HG02852 (cell line): ENCODE results near the gene TNNI2.
"Not testable (repeated sequence)": the region's sequence is repeated elsewhere in the genome, so short reads cannot be mapped to it uniquely, and the experiment has no call there.

Source experiments
- ATAC-seq: cut with Tn5 transposase; IDR thresholded peaks from one replicate; pipeline ENCODE4 v1.9.1; 2021; ENCODE audit warnings: mild to moderate bottlenecking, moderate library complexity; ENCODE audit not compliant: unreplicated experiment

TNNI2 gene

DNA sequence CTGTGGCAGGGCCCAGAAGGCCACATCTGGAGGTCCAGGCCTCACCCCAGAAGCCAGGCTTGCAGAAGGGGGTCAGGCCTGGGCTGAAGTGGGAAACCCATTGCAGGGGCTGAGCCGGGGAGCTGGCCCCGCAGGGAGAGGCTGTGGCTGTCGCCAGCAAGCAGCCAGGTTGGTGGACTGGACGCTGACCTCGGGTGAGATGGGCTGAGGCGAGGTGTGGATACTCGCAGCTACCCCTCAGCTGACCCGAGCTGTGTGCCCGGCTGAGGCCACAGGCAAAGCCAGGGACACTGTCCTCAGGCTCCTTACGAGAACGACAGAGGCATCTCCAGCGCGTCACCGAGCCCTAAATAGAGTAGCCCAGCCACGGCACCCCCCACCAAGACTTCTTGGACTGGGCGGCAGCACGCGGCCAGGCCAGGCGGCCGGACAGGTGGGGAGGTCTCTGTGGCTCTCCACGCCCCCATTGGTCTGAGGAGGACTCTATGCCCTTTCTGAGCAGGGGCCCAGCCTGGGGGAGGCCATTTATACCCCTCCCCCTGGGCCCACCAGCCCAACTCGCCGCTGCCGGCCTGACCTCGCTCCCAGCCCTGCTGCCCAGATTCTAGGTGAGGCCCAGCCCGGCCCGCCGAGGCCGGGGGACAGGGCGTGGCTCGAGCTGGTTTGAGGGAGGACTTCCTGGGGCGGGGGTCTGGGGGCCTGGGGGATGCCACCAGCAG is at the start of gene TNNI2:
TNNI2 (plus strand) TSS at position 556 of the 719 bp plus-strand sequence. CDS start 716 bp downstream, outside the sequence.
- no peak for ATAC-seq

DNA sequence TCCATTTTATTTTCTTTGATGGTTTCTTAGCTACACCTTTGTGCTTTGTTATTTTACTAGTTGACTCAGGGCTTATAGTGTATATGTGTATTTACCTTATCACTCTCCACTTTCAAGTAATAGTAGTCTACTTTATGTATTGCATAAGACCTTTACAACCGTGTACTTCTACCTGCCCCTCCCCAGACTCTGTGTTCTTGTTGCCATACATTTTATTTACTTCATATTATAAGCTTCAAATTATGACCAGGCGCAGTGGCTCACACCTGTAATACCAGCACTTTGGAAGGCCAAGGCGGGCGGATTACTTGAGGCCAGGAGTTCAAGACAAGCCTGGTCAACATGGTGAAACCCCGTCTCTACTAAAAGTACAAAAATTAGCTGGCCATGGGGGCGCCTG is 46.9 kb upstream of the TNNI2 start:
- ATAC-seq = no peak

DNA sequence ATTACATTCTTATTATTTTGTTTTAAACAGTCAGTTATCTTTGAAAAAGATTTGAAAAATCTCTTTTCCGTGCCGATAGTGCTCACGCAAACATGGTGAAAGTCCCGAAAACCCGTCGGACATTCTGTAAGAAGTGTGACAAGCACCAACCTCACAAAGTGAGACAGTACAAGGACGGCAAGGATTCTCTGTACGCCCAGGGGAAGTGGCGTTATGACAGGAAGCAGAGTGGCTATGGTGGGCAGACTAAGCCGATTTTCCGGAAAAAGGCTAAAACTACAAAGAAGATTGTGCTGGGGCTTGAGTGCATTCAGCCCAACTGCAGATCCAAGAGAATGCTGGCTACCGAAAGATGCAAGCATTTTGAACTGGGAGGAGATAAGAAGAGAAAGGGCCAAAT is 46.3 kb upstream of the TNNI2 start:
- no peak for ATAC-seq

DNA sequence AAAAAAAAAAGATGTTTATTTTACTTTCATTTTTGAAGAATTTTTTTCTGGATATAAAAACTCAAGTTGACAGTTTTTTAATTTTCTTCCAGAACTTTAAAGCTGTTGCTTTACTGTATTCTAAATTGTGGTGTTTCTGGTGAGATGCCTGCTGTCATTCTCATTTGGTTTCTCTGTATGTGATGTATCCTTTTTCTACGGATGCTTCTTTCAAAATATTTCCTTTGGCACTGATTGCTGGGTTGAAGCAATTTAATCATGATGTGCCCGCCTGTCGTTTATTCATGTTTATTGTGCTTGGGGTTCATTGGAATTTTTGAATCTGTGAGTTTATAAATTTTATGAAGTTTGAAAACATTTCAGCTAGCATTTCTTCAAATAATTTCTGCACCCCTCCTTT is 45.7 kb upstream of the TNNI2 start:
- no peak for ATAC-seq

DNA sequence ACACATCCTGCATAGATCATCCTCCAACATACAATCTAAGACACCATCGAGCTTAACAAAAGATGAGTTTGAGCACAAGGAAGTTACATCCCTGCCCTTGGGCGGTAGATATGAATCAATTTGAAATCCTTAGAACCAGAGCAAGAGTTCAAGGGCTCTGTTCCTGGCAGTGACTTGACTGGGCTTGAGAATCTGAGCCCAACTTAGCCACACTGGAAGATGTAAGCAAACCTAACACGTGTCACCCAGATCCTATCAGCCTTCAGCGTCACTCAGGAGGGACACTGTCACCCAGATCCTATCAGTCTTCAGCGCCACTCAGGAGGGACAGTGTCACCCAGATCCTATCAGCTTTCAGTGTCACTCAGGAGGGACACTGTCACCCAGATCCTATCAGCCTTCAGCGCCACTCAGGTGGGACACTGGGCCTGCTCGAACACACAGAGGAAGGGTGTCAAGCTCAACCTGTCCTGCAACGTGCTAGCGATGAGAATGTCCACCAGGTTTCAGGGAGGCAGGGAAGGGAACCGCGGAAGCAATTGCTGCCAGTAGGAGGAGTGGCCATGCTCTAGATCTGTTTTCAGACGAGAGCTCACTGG is 42.3 kb upstream of the TNNI2 start:
- ATAC-seq = no peak

GRCh38 chr11:1797391-1798125 is 41.2 kb upstream of the TNNI2 start:
- ATAC-seq = no peak

GRCh38 chr11:1803246-1803645 is 35.5 kb upstream of the TNNI2 start:
- no peak for ATAC-seq

- not testable (repeated sequence) for ATAC-seq
Observed at GRCh38 chr11:1803835-1804519, 34.8 kb upstream of the TNNI2 start.

GRCh38 chr11:1805525-1805924 is 33.3 kb upstream of the TNNI2 start:
- ATAC-seq = no peak

DNA sequence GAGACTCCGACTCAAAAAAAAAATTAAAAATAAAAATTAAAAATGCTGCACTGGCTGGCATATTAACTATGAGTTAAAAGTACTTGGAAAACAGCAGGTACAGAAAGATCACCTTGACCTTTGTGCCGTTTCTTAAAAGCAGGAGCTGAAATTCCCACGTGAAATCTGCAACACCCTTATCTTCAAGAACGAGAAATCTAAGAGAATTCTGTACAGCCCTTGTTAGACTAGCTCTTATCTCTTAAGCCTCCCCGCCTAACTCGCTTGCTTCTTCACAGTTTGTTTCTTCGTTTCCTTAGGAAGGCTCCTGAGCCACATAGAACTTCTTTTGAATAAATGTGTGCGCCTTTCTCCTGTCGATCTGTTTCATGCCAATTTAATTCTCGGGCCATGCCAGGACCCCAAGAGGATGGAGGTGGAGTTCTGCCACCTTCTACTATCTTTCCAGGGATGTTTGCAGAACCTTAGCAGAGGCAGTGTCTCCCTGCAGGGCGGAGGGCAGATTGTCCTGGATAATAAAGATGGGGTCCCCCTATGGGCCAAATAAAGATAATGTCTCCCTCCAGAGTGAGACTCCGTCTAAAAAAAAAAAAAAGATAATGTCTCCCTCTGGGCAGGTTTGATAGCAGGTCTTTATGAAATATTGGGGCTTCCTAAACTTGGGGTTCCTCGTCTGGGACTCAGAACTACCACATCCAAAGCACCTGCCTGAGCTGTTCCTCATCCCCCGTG is 31.4 kb upstream of the TNNI2 start:
- no peak for ATAC-seq

GRCh38 chr11:1810761-1811160 is 28.0 kb upstream of the TNNI2 start:
- no peak for ATAC-seq

GRCh38 chr11:1812274-1812673 is 26.5 kb upstream of the TNNI2 start:
- no peak for ATAC-seq

DNA sequence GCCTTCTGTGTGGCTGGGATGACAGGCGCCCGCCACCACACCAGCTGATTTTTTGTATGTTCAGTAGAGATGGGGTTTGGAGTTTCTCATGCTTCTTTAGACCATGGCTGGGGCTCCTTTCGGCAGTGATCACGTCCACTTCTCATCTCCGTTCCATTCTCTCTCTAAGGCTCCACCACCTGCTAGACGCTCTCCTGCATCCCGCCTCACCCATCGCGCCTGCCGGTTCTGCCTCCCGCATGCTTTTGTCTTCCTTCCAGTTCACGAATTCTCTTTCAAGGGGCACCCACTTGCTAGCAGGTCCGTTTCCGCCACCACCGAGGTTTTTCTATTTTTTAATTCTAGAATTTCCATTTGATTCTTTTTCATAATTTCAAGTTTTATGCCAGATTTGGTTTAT is 26.0 kb upstream of the TNNI2 start:
- ATAC-seq = no peak

- not testable (repeated sequence) for ATAC-seq
Observed at GRCh38 chr11:1813356-1813755, 25.4 kb upstream of the TNNI2 start.

DNA sequence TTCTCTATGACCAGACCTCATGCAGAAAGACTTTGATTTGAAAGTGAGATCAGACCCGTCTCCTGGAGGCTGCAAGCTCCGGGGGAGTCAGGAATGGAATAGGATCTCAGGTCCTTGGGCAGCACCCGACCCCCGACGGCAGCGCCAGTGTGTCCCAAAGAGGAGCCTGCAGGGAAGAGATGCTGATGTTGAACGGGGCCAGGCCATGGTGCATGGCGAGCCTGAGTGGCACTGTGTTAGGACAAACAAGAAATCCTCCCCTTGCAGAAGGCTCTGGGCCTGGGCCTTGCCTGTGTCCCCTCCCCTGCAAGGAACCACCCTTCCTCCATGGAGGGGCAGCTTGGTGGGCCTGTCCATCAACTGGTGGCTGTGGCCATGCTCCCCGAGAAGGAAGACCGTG is 24.1 kb upstream of the TNNI2 start:
- no peak for ATAC-seq

GRCh38 chr11:1815311-1815710 is 23.5 kb upstream of the TNNI2 start:
- no peak for ATAC-seq

GRCh38 chr11:1815751-1816150 is 23.0 kb upstream of the TNNI2 start:
- ATAC-seq = no peak

- no peak for ATAC-seq
Observed at GRCh38 chr11:1817000-1817399, 21.8 kb upstream of the TNNI2 start.

GRCh38 chr11:1817511-1817910 is 21.3 kb upstream of the TNNI2 start:
- ATAC-seq = no peak

- ATAC-seq = no peak
Observed at GRCh38 chr11:1819074-1819473, 19.7 kb upstream of the TNNI2 start.
